ENCODE measurements around the gene PGM1.

Gene PGM1

DNA sequence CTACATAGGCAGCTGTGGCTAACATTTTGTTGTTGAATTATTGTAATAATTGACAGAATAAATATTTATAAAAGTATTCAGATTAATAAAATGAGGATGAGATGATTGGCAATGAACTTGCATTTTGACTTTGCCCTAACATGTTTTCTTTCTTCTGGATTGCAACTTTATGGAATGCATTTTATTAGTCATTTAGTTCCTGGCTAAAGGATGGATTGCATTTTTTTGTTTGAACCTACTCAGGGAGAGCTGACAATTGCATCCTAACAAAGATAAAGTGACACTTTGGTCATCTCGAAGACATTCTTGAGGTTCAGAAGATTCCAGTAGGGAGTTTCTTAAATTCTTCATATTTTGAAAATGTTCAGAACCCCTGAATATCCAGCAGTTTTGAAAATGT, 37.5 kb downstream of the PGM1 start:
- in situ Hi-C loops (cut with MboI; ENCODE audit: low sequenced_read_pairs) = no loop called here

DNA sequence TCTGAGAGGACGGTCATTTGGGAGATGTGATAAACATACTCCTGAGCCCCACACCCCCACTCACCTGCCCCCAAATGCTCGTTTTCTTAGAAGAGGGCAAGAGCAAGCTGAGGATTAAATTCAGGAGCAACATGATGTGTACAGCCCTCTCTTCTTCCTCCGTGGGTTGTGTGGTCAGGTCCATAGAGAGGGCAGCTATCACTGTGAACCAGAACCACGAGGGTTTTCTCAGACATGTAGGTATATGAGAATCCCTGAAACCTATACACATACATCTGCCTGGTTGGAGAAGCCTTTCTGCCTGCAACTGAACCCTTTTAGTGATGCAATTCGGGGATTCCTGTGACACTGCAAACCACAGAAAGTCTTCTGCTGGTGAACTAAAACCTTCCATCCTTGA, 38.9 kb downstream of the PGM1 start:
- in situ Hi-C loops (cut with MboI; ENCODE audit: low sequenced_read_pairs) = no loop called here

- in situ Hi-C loops (cut with MboI; ENCODE audit: low sequenced_read_pairs) = no loop called here
These were observed 40.1 kb downstream of the PGM1 start for GRCh38 chr1:63633281-63633680.

DNA sequence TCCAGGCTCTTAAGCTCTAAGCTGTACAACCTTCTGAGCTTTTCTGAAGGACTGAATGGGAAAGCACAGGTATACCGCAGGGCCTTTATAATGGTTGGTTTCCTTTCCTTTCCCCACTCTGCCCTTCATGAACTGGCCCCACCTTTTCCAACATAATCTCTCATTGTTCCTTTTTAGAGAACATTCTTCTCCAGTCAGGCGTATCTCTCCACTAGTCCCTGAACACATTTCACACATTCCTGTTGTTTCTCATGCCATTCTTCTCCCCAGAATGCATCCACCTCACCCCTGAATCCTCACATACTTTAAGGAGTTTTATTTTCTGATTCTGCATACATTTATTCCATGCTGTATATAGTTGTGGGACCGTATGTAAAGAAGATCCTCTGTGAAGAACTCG, 41.3 kb downstream of the PGM1 start:
- in situ Hi-C loops (cut with MboI; ENCODE audit: low sequenced_read_pairs) = no loop called here

- in situ Hi-C loops (cut with MboI; ENCODE audit: low sequenced_read_pairs) = no loop called here
These were observed 42.5 kb downstream of the PGM1 start for GRCh38 chr1:63635681-63636080.

DNA sequence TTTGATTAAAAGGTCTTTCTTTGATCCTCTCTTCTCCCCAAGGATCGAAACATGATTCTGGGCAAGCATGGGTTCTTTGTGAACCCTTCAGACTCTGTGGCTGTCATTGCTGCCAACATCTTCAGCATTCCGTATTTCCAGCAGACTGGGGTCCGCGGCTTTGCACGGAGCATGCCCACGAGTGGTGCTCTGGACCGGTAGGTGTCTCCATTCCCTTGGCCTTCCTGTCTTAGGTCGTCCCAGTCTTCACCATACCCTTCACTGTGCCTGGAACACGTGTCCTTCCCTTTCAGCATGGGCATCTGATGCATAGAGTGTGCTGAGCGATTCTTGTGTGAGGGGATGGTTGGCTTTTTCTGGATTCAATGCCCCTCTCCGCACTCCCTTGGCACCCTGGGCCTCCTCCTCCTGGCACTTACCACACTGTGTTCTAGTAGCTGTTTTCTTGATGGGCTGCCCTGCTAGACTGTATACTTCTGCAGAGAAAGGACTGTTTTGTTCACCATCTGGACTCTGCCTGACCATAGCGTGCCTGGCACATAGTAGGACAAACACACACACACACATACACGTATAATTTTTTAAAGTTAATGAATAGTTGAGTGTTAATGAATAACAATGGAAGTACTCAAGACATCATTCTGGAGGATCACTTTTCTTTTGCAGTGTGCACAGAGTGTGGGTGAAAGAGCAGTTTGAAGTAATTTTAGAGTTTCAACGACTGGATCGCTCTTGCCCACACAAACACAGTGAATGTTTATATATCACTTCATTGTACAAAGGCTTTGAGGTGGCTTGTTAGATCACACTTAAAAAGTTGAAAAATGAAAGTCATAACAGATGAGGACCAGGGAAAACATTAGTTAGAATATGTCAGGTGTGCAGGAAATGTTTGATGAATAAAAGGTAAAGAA, 43.2 kb downstream of the PGM1 start:
- in situ Hi-C loops (cut with MboI; ENCODE audit: low sequenced_read_pairs) = no loop called here

DNA sequence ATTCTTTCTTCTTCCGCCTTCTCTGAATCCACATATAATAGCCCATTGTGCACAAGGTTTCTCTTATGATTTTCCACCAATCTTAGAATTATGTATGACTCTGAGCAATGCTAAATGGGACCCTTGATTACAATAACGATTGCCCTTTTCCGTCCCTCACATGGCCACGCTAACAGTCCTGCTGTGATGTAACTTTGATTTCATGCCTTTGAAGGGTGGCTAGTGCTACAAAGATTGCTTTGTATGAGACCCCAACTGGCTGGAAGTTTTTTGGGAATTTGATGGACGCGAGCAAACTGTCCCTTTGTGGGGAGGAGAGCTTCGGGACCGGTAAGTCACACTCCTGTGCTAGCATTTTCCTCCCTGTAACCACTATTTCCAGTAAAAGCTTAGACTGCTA, 45.3 kb downstream of the PGM1 start:
- in situ Hi-C loops (cut with MboI; ENCODE audit: low sequenced_read_pairs) = no loop called here

- in situ Hi-C loops (cut with MboI; ENCODE audit: low sequenced_read_pairs) = no loop called here
These were observed 45.7 kb downstream of the PGM1 start for GRCh38 chr1:63638875-63639274.

DNA sequence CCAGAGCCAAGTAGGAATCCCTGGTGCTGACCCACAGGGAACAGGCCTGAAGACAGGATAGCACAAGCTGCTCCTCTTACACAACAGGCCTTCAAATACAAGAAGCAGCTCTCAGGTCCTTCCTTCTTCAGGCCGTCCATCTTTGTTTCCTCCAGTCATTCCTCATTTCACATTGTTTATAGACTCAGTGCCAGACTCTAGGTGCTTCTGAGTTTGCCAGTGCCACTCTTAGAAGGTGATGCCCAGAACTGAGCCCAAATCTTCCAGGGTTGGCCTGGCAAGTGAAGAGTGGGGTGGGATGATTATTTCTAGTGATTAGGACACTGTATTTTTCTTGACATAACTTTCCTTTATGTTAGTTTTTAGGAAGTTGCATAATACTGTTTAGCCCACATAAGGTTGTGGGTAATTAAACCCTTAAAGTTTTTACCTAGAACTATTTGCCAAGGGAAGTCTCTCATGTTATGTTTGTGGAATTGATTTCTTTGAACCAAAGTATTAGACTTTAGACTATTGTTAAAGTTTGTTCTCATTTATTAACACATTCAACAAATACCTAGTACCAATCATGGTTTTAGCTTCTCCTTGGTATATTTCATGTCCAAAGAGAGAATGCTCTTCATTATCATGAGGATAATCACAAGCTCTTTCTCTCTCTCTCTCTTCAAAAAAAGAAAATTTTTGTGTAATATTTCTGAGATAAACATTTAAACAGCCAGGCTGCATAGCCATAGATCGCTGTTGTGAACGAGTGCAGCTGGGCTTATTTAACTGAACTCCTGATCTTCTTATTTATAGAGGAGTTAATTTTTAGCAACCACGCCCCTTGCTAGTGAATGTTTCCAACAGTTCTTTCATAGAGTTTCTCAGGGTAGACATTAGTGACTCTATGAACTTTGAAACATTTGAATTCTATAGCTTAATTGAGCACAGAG, 47.7 kb downstream of the PGM1 start:
- in situ Hi-C loops (cut with MboI; ENCODE audit: low sequenced_read_pairs) = no loop called here

DNA sequence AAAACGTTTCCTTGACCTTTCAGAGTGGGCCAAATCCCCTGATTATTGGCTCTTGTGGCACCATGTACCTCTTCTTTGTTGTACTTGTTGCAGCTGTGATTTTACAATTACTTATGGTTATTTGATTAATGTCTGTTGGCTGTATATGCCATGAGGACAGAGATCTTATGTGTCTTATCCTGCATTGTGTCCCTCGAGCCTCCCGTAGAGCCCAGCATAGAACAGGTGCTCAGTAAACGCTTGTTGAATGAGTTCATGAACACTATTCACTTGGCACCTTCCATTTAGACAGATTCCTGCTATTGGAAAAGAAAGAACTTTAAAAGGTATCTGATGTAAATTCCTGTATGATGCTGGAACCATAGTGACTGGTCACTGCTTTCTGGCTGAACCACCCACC, 48.4 kb downstream of the PGM1 start:
- in situ Hi-C loops (cut with MboI; ENCODE audit: low sequenced_read_pairs) = no loop called here

DNA sequence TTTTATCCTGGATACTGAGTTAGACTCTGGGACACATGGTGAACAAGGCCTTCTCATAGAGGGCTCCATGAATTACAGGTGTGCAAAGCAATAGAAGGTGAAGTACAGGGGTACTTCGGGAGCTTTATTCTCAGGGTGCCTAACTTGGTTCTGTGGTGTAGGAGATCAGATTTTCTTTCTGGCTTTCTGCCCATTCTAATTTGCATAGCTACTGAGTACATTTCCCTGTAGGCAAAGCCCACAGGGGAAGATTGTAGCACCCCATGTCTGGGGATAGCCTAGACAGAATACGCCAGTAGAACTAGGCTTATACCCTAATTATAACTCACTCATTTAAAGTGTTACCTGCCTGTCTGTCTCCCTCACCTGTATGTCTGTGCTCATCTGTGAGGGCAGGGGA, 49.7 kb downstream of the PGM1 start:
- in situ Hi-C loops (cut with MboI; ENCODE audit: low sequenced_read_pairs) = no loop called here

GRCh38 chr1:63643517-63643916, 50.3 kb downstream of the PGM1 start:
- in situ Hi-C loops (cut with MboI; ENCODE audit: low sequenced_read_pairs) = no loop called here

- in situ Hi-C loops (cut with MboI; ENCODE audit: low sequenced_read_pairs) = no loop called here
These were observed 50.7 kb downstream of the PGM1 start for GRCh38 chr1:63643926-63644325.

DNA sequence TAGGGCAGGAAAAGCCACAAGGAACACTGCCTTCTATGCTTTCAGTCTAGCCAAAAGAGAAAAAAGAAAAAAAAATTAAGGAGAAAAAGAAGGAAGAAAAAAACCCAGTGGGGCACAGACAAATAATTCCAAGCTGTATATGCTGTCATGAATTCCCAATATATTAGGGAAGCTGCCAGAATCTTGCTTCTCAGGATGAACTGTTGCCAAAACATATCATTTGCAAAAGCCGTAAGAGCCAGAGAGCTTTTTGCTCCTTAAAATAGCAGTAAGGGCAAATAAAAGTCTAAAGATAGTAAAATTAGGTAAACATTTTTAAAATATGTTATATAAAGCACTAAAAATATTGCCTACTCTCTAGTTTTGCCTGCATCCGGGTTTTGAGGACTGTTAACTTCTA, 52.1 kb downstream of the PGM1 start:
- in situ Hi-C loops (cut with MboI; ENCODE audit: low sequenced_read_pairs) = no loop called here

- in situ Hi-C loops (cut with MboI; ENCODE audit: low sequenced_read_pairs) = no loop called here
These were observed 55.5 kb downstream of the PGM1 start for GRCh38 chr1:63648689-63649088.

- in situ Hi-C loops (cut with MboI; ENCODE audit: low sequenced_read_pairs) = no loop called here
These were observed 58.0 kb downstream of the PGM1 start for GRCh38 chr1:63651161-63651701.

- in situ Hi-C loops (cut with MboI; ENCODE audit: low sequenced_read_pairs) = no loop called here
These were observed 60.8 kb downstream of the PGM1 start for GRCh38 chr1:63653976-63654375.

DNA sequence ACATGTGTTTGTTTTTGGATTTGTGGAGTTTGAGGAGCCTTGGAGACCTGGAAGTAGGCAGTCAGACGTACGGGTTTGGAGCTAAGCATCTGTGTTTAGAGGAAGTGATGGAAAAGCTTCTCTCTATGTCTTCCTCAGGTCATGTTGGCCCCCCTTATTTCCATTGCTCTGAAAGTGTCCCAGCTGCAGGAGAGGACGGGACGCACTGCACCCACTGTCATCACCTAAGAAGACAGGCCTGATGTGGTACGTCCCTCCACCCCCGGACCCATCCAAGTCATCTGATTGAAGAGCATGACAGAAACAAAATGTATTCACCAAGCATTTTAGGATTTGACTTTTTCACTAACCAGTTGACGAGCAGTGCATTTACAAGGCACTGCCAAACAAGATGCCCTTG, 66.2 kb downstream of the PGM1 start:
- in situ Hi-C loops (cut with MboI; ENCODE audit: low sequenced_read_pairs) = no loop called here

DNA sequence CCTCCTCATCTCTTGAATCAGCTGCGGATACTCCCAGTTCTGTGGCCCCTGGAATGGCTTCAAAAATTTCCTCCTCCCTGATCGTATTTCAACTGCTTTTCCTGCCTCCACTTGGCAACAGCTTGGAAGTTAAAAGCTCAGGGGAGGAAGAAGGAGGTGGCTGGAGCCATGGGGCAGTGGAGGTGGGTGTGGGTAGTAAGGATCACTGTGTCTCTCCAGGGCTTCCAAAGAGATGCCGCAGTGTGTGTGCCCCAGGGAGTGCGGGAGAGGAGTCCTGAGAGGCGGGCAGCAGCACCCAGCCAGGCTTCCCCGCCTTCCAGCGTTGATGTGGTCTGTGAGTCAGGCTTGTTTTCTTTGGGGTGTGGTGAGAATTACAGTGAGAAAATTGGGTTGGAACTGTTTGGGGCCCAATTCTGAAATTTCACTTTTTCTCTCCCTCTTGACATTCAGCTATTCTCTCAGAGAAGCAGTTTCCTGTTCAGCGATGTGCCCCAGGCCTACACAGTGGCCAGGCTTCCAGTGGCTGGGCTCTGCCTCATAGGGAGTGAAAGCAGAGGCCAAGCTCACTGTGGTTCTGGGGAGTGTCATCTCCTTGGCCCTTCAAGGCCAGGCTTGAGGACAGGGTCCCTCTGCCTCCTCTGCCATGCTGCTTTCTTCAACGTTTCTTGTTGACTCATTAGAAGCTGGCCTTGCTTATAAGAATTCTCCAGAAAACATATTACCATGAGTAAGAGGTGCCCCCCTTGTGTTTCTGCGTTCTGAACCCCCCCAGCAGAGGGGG, 69.0 kb downstream of the PGM1 start:
- in situ Hi-C loops (cut with MboI; ENCODE audit: low sequenced_read_pairs) = no loop called here

GRCh38 chr1:63662841-63663240, 69.6 kb downstream of the PGM1 start:
- in situ Hi-C loops (cut with MboI; ENCODE audit: low sequenced_read_pairs) = no loop called here

- in situ Hi-C loops (cut with MboI; ENCODE audit: low sequenced_read_pairs) = no loop called here
These were observed 70.1 kb downstream of the PGM1 start for GRCh38 chr1:63663301-63663700.
